HG03520 (cell line): ENCODE measurements around the gene MGME1.

Experiments
- ATAC-seq: cut with Tn5 transposase; IDR thresholded peaks from one replicate; pipeline ENCODE4 v1.9.1; 2021; ENCODE audit warnings: mild to moderate bottlenecking, moderate library complexity; ENCODE audit not compliant: unreplicated experiment

Gene MGME1

GRCh38 chr20:17968366-17969277 is at the start of gene MGME1, which contains the start of gene SNX5:
Gene MGME1, plus strand, starts transcription at chr20:17969018. Its CDS starts 842 bp downstream, at chr20:17969860.
Gene SNX5, minus strand, starts transcription at chr20:17968794. Its CDS starts 369 bp downstream, at chr20:17968425.
- ATAC-seq = peak; percentile 77

- ATAC-seq = no peak
Measured at GRCh38 chr20:17919149-17919548, 49.7 kb upstream of the MGME1 start.

DNA sequence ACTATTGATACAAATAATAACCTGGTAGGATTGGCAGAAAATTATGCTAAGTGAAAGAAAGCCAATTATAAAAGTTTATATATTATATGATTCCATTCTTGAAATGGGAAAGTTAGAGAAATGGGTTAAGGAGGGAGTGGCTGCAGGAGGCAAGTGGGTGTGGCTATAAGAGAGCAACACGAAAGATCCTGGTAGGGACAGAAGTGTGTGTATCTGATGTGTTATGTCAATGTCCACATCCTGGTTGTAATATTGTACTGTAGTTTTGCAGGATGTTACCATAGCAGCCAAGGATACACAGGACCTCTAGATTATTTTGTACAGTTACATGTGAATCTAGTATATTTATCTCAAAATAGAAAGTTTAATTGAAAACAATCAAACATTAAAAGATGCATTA is 47.0 kb upstream of the MGME1 start:
- ATAC-seq = no peak

DNA sequence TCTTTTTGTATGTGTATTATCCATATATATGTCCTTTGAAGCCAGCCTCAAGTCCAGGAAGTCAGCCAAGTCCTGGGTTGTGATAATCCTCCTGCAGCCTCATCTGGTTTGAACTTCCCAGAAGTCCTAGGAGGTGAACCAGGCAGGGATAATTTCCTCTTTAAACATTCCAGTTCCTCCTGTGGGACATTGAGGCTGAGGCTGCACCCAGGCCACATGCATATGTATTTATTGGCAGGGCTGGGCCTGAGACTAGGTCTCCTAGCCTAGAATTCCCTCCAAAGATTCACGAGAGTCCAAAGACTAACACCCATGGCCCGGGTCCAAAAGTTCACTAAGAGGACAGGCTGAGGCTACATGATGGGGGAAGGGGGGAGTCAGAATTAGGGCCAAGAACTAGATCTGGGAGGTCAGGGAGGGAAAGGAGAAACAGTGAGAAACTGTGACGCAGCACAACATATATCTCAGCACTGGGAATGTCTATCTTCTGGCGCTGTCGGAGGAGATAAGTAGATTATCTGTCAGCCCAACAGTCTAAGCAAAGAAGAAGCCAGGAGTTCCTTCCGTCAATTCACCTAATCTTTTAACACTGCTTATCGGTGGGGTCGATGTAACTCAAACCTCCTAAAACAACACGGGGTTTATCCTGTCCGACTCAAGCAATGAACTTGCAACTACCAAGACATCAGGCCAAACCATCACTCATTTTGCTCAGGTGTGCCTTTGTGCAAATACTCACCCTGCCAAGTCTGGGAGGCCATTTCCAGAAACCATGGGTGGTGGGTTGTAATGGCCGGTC is 43.5 kb upstream of the MGME1 start:
- ATAC-seq = no peak

DNA sequence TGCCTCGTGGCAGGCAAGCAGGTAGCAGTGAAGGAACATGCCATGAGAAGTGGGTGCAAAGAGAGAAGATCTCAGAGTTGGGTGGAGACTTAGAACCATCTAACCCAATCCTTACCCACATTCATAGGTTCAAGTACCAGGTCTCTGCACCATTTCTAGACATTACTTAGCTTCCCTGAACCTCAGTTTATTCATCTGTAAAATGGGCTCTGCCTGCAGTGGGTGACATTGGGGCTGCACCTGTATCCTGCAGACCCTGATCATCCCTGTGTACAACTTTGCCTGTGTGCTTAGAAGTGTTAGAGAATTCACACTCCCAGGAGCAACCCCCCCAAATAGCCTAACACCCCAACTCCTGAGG is 42.9 kb upstream of the MGME1 start:
- ATAC-seq = no peak

- ATAC-seq = no peak
Measured at GRCh38 chr20:17928211-17928611, 40.6 kb upstream of the MGME1 start.

GRCh38 chr20:17928633-17929311 is 40.0 kb upstream of the MGME1 start:
- ATAC-seq = no peak

DNA sequence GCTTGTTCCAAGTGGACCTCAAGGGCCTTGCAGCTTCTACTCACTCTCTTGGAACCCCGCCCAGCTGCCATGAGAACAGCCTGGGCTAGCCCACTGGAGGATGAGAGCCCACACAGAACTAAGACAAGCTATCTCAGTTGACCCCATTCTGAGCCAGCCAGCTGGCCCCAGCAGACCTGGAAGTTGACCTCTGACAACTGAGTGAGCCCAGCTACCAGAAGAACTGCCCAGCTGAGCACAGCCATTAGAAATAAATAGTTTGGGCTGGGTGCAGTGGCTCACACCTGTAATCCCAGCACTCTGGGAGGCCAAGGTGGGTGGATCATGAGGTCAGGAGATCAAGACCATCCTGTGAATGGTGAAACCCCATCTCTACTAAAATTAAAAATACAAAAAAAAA is 37.3 kb upstream of the MGME1 start:
- ATAC-seq = no peak

- no peak for ATAC-seq
Measured at GRCh38 chr20:17932396-17932795, 36.4 kb upstream of the MGME1 start.

DNA sequence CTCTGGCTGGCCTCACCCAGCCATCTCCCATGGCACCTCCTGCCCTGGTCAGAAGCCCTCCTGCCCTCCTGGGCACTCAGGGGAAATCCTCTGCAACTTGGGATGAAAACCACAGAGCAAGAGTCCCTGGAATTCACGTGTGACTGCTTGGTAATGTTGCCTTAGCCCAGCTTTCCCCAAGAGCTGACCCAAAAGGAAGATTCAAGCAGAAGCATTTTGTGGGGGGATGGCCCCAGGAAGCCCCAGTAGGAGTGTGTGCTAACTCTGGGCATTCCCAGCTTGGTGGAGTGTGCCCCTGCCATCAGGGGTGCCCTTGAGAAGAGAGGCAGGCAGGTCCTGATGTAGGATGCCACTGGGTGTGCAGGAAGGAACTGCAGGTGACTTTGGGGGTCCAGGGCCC is 35.7 kb upstream of the MGME1 start:
- no peak for ATAC-seq

- ATAC-seq = no peak
Measured at GRCh38 chr20:17933711-17934110, 35.1 kb upstream of the MGME1 start.

GRCh38 chr20:17934141-17934862 is 34.5 kb upstream of the MGME1 start:
- ATAC-seq = no peak

GRCh38 chr20:17935186-17935585 is 33.6 kb upstream of the MGME1 start:
- no peak for ATAC-seq

DNA sequence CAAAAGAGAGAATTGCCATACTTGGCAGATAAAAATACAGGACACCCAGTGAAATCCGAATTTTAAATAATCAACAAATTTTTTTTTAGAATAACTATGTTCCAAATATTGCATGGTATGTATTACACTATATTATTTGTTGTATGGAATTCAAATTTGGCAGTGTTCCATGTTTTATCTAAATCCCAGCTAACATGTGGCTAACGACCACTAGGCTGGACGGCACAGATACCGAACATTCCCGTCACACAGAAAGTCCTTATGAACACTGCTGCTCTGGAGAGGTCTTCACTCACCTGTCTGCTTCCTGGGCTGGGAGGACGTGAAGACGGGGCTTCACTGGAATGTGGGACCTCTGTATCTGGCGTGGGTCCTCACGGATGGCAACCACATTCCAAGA is 33.1 kb upstream of the MGME1 start:
- ATAC-seq = no peak

DNA sequence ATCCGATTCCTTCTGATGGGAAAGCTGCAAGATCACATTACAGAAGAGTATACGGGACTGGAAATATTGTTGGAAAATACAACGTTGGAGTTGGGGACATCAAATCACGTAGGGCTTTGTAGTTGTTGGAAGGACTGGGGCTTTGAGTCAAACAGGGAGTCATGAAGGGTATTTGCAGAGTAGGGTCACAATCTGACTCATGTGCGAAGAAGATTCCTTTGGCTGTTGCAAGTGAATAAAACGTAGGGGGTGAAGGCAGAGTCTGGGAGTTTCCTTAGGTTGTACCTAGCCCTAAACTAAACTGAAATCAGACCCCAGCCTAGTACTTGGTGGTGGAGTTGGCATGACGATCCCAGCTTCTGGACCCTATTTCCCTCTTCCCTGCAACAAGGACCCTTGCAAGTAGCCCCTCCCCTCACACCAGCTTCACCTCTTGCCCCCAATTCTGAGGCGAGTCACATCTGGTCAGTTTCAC is 32.5 kb upstream of the MGME1 start:
- ATAC-seq = no peak

- no peak for ATAC-seq
Measured at GRCh38 chr20:17936761-17937732, 31.8 kb upstream of the MGME1 start.

DNA sequence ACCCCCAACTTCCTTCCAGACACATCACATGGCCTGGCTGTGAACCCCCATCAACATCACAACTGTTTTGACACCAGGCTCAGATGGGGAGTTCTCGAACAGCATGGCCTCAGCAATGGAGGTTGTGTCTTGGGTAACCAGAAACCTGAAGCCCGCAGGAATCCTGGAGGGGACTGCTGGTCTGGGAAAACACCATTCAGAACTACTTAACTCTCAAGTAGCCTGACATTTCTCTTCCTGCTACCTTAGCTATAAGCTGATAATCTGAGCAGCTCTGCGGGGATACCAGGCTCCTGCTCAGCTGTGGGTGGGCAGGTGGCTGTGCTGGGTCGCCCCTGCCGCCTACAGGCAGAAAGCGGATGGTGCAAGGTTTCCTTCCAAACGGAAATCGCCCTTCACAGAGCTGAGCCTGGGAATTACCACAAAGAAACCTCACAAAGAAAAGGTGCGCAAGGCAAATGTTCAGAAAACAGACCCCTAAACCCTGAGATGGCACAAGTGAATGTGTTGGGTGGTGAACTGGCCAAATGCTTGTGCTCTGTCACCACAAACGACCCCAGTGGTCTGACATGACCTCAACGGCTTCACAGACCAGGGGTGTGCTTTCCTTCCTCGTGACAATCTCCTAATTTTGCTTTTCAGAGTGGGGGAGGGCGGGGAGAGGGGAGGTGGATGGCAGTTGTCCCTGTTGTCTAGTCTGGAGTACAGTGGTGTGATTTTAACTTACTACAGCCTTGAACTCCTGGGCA is 29.8 kb upstream of the MGME1 start:
- ATAC-seq = peak; percentile 73

GRCh38 chr20:17939622-17940223 is 29.1 kb upstream of the MGME1 start:
- no peak for ATAC-seq
